SK-N-SH (cell line): ENCODE measurements around the gene USP13. TPM values are rescaled to one million over a fixed set of nuclear protein-coding genes. Genes with fewer than 3 reads are reported as not detected.

Experiments
- CTCF ChIA-PET: fragments of 300-600, 350-600 bp; formaldehyde crosslinking; extraction: SDS; loops from one replicate; lab custom pipeline; 2021; lab: Yijun Ruan, JAX
- POLR2A ChIA-PET: fragments of 350-600 bp; sonication (Branson Sonifier 250); formaldehyde crosslinking; extraction: SDS; loops from one replicate; lab custom pipeline; 2020; ENCODE audit warnings: antibody characterized with exemption, inconsistent platforms; lab: Yijun Ruan, JAX
- DNase-seq: peaks from one replicate; pipeline ENCODE4 v3.0.0; 2012
- H2AFZ ChIP-seq: fragments of 200-600 bp; sonication (generic); 2 replicates; pipeline ENCODE4 v1.8.1; 2016; ENCODE audit warnings: antibody characterized with exemption, mild to moderate bottlenecking, low read depth
- H3F3A ChIP-seq: fragments of 200-600 bp; sonication (generic); replicated peaks from 2 replicates; pipeline ENCODE3; 2016; ENCODE audit warnings: antibody characterized with exemption, mild to moderate bottlenecking; ENCODE audit not compliant: insufficient read depth
- H3K27ac ChIP-seq, 2 experiments: fragments of 200-500 bp in 1 of 2; fragments of 200-600 bp in 1 of 2; sonication (Bioruptor generic) in 1 of 2; sonication (generic), shearing (Covaris generic) in 1 of 2; 2 replicates each; pipeline versions ENCODE4 v1.5.1 to v1.6.1; 2014 to 2016; ENCODE audit warnings: low read depth in 2 of 2, inconsistent platforms in 1 of 2, low read length in 1 of 2, mild to moderate bottlenecking in 1 of 2, mixed read lengths in 1 of 2
- H3K27me3 ChIP-seq: fragments of 200-600 bp; sonication (generic), shearing (Covaris generic); 2 replicates; pipeline ENCODE4 v1.6.1; 2016; ENCODE audit warnings: mixed run types; ENCODE audit not compliant: insufficient read depth
- H3K36me3 ChIP-seq, 2 experiments: fragments of 200-500 bp in 1 of 2; fragments of 200-600 bp in 1 of 2; sonication (Bioruptor generic) in 1 of 2; sonication (generic) in 1 of 2; replicated peaks in 1 of 2; 2 replicates each; pipeline versions ENCODE3 to v1.5.1; 2014 to 2016; ENCODE audit warnings: low read length in 1 of 2, mild to moderate bottlenecking in 1 of 2; ENCODE audit not compliant: insufficient read depth in 2 of 2, control insufficient read depth in 1 of 2
- H3K4me1 ChIP-seq, 2 experiments: fragments of 200-500 bp in 1 of 2; fragments of 200-600 bp in 1 of 2; sonication (Bioruptor generic) in 1 of 2; sonication (generic), shearing (Covaris generic) in 1 of 2; 2 replicates each; pipeline versions ENCODE4 v1.5.1 to v1.6.1; 2014 to 2016; ENCODE audit warnings: low read depth in 1 of 2, low read length in 1 of 2, mixed run types in 1 of 2; ENCODE audit not compliant: insufficient read depth in 2 of 2, control insufficient read depth in 1 of 2
- H3K4me2 ChIP-seq: fragments of 200-600 bp; sonication (generic), shearing (Covaris generic); 2 replicates; pipeline ENCODE4 v1.6.1; 2017; ENCODE audit warnings: mixed run types
- H3K4me3 ChIP-seq, 2 experiments: fragments of 200-500 bp in 1 of 2; fragments of 200-600 bp in 1 of 2; sonication (Bioruptor generic) in 1 of 2; sonication (generic), shearing (Covaris generic) in 1 of 2; 2 replicates each; pipeline versions ENCODE4 v1.5.1 to v1.8.1; 2014 to 2016; ENCODE audit warnings: low read depth in 2 of 2, inconsistent platforms in 1 of 2, low read length in 1 of 2, mild to moderate bottlenecking in 1 of 2, mixed read lengths in 1 of 2, moderate library complexity in 1 of 2
- H3K79me2 ChIP-seq: fragments of 200-600 bp; sonication (generic); 2 replicates; pipeline ENCODE4 v1.8.1; 2017; ENCODE audit warnings: mild to moderate bottlenecking; ENCODE audit not compliant: insufficient read depth
- H3K9ac ChIP-seq: fragments of 200-600 bp; sonication (generic); 2 replicates; pipeline ENCODE4 v1.6.1; 2017; ENCODE audit warnings: mixed run types
- H3K9me2 ChIP-seq: fragments of 200-600 bp; sonication (generic); 2 replicates; pipeline ENCODE4 v1.6.1; 2017; ENCODE audit warnings: mixed run types
- H3K9me3 ChIP-seq: fragments of 200-600 bp; sonication (generic); 2 replicates; pipeline ENCODE4 v1.6.1; 2017; ENCODE audit warnings: mixed run types, mild to moderate bottlenecking, moderate library complexity
- H4K20me1 ChIP-seq: fragments of 200-600 bp; sonication (generic); 2 replicates; pipeline ENCODE4 v1.6.1; 2017; ENCODE audit warnings: mild to moderate bottlenecking, mixed run types; ENCODE audit not compliant: insufficient read depth
- EZH2phosphoT487 ChIP-seq: fragments of 200-600 bp; sonication (generic); IDR thresholded peaks from 2 replicates; pipeline ENCODE4 v1.6.1; 2017; ENCODE audit warnings: low read depth, mixed run types, mild to moderate bottlenecking, antibody characterized with exemption, moderate library complexity, borderline replicate concordance
- FOXJ3 ChIP-seq: sonication (generic); formaldehyde crosslinking; IDR thresholded peaks from 2 replicates; pipeline ENCODE4 v1.5.1; 2020; ENCODE audit warnings: mild to moderate bottlenecking, missing genetic modification reagents
- MXI1 ChIP-seq: IDR thresholded peaks from 2 replicates; pipeline ENCODE4 v1.6.1; 2012; ENCODE audit warnings: mild to moderate bottlenecking, low read depth, low read length, improper control_type of control experiment
- NRF1 ChIP-seq: IDR thresholded peaks from 2 replicates; pipeline ENCODE4 v1.6.1; 2012; ENCODE audit warnings: low read depth, mild to moderate bottlenecking, low read length
- RXRA ChIP-seq: IDR thresholded peaks from 2 replicates; pipeline ENCODE4 v1.4.0; 2012; ENCODE audit warnings: low read depth, mild to moderate bottlenecking, borderline replicate concordance
- SIN3A ChIP-seq: IDR thresholded peaks from 2 replicates; pipeline ENCODE4 v1.6.1; 2012; ENCODE audit warnings: low read depth, mild to moderate bottlenecking, low read length, moderate library complexity, borderline replicate concordance
- TAF1 ChIP-seq: IDR thresholded peaks from 2 replicates; pipeline ENCODE4 v1.6.1; 2012; ENCODE audit warnings: low read depth, mild to moderate bottlenecking, low read length, moderate library complexity, borderline replicate concordance
- WGBS: methylation state at CpG from one replicate; pipeline ENCODE4 v1.1.6; 2017; ENCODE audit warnings: low lambda C conversion rate; 5-methylcytosine and 5-hydroxymethylcytosine counted together
- polyA plus RNA-seq, 3 experiments: library from polyadenylated mRNA; depleted of rRNA; stranded (reverse); fragments of >200 nt; gene quantifications; 2 replicates each; pipeline ENCODE4 v1.2.3, GENCODE V29; 2012
- TF ChIP-seq, protein P1 (sequence below): IDR thresholded peaks from 2 replicates; pipeline ENCODE4 v1.6.1; 2012; ENCODE audit warnings: mild to moderate bottlenecking, low read depth, low read length, moderate library complexity
- TF ChIP-seq, protein P2 (sequence below): IDR thresholded peaks from 2 replicates; pipeline ENCODE4 v1.4.0; 2012; ENCODE audit warnings: low read depth
- TF ChIP-seq, protein P3 (sequence below): fragments of 200-600 bp; sonication (generic); IDR thresholded peaks from 2 replicates; pipeline ENCODE4 v1.6.1; 2017; ENCODE audit warnings: antibody characterized with exemption, mild to moderate bottlenecking, moderate library complexity

Gene USP13
- polyA plus RNA-seq, 1 of the 3 experiments (the other 2 are of a cell fraction), result 8.2 TPM

DNA sequence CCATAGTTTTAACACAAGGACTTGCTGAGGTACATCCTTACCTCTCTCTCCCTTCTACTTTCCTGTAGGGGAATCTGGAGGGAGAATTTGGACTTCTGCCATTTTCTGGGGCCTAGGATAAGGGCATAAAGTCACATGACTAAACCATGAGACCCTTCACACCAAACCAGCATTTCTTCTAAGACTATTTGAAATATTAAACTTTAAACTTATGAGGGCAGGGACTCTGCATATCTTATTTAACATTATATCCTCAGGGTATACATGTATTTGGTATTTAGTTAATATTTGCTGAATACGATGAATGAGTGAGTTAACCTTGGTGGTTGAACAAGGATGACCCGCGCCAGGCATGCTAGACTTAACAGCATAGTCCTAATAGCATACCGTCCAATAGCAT is 63.4 kb downstream of the USP13 start:
- 93% methylated on average over 4 of the region's 4 CpGs for WGBS
- Histone ChIP-seq H4K20me1 (no peaks in the 10 kb centered on the region), H3K9ac (peak overlapping the region; percentile 44; the same call in 1 of the 2 replicates)
- POLR2A ChIA-PET, result no interaction called here
- TF ChIP-seq, protein P1, sequence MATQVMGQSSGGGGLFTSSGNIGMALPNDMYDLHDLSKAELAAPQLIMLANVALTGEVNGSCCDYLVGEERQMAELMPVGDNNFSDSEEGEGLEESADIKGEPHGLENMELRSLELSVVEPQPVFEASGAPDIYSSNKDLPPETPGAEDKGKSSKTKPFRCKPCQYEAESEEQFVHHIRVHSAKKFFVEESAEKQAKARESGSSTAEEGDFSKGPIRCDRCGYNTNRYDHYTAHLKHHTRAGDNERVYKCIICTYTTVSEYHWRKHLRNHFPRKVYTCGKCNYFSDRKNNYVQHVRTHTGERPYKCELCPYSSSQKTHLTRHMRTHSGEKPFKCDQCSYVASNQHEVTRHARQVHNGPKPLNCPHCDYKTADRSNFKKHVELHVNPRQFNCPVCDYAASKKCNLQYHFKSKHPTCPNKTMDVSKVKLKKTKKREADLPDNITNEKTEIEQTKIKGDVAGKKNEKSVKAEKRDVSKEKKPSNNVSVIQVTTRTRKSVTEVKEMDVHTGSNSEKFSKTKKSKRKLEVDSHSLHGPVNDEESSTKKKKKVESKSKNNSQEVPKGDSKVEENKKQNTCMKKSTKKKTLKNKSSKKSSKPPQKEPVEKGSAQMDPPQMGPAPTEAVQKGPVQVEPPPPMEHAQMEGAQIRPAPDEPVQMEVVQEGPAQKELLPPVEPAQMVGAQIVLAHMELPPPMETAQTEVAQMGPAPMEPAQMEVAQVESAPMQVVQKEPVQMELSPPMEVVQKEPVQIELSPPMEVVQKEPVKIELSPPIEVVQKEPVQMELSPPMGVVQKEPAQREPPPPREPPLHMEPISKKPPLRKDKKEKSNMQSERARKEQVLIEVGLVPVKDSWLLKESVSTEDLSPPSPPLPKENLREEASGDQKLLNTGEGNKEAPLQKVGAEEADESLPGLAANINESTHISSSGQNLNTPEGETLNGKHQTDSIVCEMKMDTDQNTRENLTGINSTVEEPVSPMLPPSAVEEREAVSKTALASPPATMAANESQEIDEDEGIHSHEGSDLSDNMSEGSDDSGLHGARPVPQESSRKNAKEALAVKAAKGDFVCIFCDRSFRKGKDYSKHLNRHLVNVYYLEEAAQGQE, result no peak
- TF ChIP-seq EZH2phosphoT487 (no peak), FOXJ3 (CRISPR knock-in tag) (no peak), SIN3A (no peak), TAF1 (no peak), RXRA (no peak), NRF1 (no peak), MXI1 (no peak)
- TF ChIP-seq, protein P2, sequence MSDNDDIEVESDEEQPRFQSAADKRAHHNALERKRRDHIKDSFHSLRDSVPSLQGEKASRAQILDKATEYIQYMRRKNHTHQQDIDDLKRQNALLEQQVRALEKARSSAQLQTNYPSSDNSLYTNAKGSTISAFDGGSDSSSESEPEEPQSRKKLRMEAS, result no peak
- TF ChIP-seq, protein P3, sequence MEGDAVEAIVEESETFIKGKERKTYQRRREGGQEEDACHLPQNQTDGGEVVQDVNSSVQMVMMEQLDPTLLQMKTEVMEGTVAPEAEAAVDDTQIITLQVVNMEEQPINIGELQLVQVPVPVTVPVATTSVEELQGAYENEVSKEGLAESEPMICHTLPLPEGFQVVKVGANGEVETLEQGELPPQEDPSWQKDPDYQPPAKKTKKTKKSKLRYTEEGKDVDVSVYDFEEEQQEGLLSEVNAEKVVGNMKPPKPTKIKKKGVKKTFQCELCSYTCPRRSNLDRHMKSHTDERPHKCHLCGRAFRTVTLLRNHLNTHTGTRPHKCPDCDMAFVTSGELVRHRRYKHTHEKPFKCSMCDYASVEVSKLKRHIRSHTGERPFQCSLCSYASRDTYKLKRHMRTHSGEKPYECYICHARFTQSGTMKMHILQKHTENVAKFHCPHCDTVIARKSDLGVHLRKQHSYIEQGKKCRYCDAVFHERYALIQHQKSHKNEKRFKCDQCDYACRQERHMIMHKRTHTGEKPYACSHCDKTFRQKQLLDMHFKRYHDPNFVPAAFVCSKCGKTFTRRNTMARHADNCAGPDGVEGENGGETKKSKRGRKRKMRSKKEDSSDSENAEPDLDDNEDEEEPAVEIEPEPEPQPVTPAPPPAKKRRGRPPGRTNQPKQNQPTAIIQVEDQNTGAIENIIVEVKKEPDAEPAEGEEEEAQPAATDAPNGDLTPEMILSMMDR, result no peak
- TF ChIP-seq, all 33 proteins: peak for 0
- Histone ChIP-seq H3K4me2 (0 out of 2 replicates have a peak overlapping the region, but pooled peaks have one; percentile 6), H3K4me3 (no peak overlapping the region), H3K9me2 (no peaks in the 10 kb centered on the region), H3K4me1 (peaks cover 0 to 34% of the 10 kb centered on the region in 2 experiments; a peak in 3 of 4 replicates), H2AFZ (no peak overlapping the region), H3K36me3 (peaks cover under 1 to 15% of the 10 kb centered on the region in 2 experiments), H3F3A (peaks cover 48% of the 10 kb centered on the region), H3K9me3 (no peaks in the 10 kb centered on the region), H3K27me3 (no peaks in the 10 kb centered on the region), H3K27ac (peak overlapping the region; percentile 18 to 95; a peak in 3 of 4 replicates), H3K79me2 (peaks cover 28% of the 10 kb centered on the region)
- no peak for DNase-seq
- CTCF ChIA-PET, result interaction anchor here (1.0 kb wide), 1 partner anchor 35 kb away, joined by 3 read pairs; no protein-coding TSS in a partner anchor
